GM18519 (cell line): Measurements from ENCODE around the gene SH3PXD2A.
"Not testable (repeated sequence)": the region's sequence is repeated elsewhere in the genome, so short reads cannot be mapped to it uniquely, and the experiment has no call there.

Experiments used
- ATAC-seq: cut with Tn5 transposase; IDR thresholded peaks from one replicate; pipeline ENCODE4 v1.9.1; 2021; ENCODE audit warnings: mild to moderate bottlenecking, moderate library complexity; ENCODE audit not compliant: unreplicated experiment, low FRiP score

The SH3PXD2A gene

DNA sequence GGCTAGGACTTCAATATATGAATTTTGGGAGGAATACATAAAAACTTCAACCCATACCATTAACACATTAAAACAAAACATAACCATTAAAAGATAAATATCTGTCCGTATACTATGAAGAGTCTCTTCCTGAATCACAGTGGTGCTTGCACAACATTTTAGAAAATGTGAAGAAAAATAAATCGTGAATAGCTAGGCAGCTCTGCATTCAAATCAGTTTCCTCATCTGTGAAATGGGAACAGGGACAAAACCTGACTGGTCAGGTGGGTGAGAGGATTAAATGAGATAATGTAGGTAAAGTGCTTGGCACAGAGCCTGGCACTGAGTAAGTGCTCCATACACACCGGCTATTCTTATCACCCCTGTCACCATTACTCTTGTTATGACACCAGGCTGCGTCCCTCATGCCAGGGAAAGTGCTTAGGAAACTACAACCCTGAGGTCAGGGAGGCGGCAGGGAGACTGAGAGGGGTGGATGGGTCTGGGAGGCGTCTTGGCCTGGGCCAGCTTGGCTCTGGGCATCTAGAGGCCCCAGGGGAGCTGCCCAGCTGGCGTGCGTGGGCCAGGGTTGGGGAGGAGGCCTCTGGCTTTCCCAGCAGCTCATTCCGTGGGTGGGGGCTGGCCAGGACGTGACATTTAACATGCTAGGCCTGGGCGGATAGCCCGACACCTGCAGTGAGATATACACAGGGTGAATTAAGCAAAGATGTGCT, 78.3 kb downstream of the SH3PXD2A start:
- no peak for ATAC-seq

DNA sequence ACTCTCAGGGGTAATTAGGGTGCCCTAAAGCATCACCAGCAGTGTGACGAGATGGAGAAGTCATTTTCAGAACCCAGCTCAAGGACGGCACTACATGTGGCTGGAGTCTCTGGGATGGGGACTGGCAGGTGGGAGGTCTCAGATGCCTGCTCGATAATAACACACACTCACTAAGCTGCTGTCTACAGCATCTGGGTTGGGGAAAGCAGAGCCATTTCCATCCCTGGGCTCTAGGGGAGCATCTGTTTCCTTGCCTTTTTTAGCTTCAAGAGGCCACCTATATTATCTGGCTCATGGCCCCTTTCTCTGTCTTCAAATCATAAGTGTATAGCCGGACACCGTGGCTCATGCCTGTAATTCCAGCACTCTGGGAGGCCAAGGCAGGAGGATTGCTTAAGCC, 79.6 kb downstream of the SH3PXD2A start:
- no peak for ATAC-seq

DNA sequence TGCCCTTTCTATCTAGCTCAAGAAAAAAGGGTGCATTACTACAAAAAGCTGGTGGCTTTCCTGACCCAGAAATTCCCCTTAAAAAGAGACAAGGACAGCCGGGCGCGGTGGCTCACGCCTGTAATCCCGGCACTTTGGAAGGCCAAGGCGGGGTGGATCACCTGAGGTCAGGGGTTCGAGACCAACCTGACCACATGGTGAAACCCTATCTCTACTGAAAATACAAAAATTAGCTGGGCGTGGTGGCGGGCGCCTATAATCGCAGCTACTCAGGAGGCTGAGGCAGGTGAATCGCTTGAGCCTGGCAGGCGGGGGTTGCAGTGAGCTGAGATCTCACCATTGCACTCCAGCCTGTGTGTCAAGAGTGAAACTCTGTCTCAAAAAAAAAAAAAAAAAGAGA, 82.5 kb downstream of the SH3PXD2A start:
- not testable (repeated sequence) for ATAC-seq

- ATAC-seq = peak; percentile 50
Measured at GRCh38 chr10:103772096-103772845, 83.1 kb downstream of the SH3PXD2A start.

- no peak for ATAC-seq
Measured at GRCh38 chr10:103770139-103770538, 85.2 kb downstream of the SH3PXD2A start.

DNA sequence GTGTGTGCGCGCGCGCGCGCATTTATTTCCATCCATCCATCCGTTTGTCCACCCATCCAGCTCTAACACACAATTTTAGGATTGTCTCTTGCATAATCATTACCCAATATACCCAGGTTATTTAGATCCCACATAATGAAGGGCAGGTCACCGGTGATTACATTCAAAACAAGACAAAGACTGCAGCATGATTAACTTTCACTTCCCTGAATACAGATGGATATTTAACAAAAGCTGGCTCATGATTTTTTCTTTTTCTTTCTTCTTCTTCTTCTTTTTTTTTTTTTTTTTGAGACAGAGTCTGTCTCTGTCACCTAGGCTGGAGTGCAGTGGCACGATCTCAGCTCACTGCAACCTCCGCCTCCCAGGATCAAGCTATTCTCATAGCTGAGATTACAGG, 86.2 kb downstream of the SH3PXD2A start:
- no peak for ATAC-seq

DNA sequence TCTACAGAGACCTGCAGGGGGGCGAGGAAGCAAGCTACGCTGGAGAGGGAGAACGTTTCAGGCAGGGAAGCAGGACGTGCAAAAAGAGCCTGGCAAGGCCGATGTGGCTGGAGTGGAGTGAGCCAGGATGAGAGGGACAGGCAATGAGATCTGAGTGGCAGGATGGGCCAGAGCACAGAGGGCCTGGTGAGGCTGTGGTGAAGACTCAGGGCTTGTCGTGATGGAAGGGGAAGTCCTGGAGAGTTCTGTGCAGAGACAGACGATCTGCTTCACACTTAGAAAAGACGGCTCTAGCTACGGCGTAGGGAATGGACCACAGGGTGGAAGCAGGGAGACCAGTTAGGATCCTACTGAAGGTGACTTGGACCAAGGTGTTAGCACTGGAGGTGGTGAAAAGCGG, 87.0 kb downstream of the SH3PXD2A start:
- ATAC-seq = no peak

- ATAC-seq = no peak
Measured at GRCh38 chr10:103767756-103768155, 87.6 kb downstream of the SH3PXD2A start.

- ATAC-seq = no peak
Measured at GRCh38 chr10:103766751-103767505, 88.4 kb downstream of the SH3PXD2A start.

DNA sequence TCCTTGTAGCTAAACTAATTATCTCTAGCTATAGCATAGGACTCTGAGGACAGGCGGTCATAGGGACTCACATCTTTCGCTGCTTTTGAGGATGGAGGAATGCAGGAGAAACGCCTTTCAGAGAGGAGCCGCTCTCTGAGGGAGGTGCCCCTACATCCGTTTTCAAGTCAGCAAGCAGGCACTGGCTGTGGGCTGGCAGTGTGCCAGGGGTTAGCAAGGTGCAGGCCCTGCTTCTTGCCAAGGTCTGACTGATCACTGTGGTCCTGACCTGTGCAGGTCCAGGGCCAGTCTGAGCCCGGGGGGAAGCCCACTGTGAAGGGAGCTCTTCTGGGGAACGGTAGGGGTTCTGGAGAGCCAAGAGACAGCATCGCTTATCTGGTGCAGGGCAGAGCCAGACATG, 89.4 kb downstream of the SH3PXD2A start:
- no peak for ATAC-seq

GRCh38 chr10:103765168-103765567, 90.2 kb downstream of the SH3PXD2A start:
- ATAC-seq = no peak

DNA sequence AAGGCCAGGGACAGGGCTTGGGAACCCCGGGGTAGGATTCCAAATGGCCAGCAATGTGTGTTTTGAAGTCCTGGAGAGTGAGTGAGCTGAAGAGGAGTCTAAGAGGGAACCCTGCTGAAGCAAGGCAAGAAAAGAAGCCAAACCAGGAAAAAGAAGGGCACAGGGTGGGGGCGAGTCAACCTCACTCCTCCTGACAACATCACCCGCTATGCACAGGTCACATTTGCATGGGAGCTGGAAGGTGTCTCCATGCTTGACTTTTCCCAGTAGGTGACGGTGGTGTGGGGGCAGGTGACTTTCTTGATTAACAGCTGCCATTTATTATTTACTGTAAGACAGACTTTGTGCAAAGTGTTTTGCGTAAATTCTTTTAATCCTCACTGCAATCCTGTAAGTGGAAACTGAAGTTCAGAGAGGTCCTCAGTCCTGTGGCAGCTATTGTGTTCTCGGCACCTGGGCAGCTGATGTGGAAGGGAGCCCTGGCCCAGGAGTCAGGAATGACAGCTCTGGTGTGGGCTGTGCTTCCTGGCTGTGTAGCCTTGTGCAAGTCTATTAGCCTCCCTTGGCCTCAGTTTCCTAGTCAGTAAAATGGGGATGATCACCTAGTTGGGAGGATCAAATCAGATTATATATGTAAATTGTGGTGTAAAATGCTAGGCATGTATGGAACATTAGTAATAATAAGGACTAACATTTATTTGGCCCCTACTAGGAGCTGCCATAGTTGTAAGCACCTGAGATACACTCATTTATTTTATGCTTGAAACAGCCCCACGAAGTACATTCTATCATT, 90.9 kb downstream of the SH3PXD2A start:
- ATAC-seq = no peak

DNA sequence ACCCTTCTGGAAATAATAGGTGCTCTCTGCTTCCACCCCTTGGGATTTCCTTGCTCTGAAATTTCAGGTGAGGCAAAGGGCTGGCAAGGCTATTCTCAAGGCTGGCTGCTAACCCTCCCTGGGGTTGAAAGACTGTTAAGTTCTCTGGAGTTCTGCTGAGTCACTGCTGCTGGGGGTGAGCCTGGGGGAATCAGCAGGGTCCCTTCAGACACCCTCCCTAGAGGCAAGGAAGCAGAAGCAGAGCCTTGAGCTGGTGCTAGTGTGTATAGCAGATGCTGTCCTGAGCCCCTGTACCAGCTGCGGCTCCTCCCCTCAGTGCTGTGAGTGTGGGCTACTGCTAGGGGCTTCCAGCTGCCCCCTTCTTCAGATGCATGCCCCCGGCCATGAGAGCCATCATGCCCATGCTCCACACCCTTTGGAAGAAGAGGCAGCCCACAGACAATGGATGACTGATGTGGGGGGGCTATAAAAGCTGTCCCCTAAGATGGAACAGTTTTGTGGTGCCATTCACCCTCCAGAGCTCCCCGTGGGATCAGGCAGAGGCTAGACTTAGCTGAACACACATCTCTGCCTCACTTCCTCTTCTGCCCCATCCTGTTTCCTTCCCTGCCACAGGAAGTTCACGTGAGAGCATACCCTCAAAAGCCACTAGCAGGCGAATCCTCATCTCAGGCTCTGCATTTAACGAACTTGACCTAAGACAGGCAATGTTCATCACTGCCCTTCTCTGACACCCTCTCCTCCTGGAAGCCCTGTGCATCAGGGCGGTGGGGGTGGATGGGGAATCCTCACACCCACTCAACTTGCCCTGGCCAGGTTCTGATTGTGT, 91.8 kb downstream of the SH3PXD2A start:
- ATAC-seq = no peak

DNA sequence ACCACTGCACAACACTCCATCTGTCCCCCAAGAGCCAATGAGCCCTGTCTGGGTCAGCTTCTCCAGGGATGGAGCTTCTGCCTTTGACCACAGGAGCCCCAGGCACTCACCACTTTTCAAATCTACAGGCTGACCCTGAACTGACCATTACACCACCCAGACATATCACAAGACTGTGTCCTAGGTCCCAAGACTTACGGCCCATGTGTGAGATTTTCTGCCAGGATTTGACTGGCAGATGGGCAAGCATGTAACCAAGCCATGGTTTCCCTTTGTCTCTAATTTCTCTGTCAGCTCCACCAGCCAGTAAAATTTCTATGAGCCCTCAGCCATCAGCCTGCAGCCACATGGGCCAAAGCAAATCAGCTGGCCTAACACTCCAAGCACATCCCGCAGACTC, 92.5 kb downstream of the SH3PXD2A start:
- ATAC-seq = no peak

DNA sequence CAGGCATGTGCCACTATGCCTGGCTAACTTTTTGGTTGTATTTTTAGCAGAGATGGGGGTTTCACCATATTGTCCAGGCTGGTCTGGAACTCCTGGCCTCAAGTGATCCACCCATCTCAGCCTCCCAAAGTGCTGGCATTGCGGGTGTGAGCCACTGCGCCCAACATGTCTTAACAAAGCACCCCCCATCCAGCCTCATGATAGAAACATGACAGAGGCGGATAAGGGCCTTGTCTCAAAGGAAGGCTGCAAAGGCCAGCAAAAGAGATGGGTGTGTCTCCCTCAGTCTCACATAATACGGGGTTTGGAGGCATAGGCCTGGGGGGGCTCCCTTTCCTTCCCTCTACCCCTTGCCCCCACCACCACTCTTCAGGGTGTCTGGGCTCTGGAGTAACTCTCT, 93.2 kb downstream of the SH3PXD2A start:
- ATAC-seq = no peak

- no peak for ATAC-seq
Measured at GRCh38 chr10:103761075-103761920, 94.1 kb downstream of the SH3PXD2A start.

DNA sequence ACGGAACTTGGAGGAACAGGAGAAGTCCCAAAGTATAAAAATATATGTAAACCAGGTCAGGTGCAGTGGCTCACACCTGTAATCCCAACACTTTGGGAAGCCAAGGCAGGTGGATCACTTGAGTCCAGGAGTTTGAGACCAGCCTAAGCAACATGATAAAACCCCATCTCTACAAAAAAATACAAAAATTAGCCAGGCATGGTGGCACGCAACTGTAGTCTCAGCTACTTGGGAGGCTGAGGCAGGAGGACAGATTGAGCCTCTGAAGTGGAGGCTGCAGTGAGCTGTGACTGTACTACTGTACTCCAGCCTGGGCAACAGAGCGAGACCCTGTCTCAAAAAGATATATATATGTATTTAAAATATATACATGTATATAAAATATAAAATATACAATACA, 95.1 kb downstream of the SH3PXD2A start:
- ATAC-seq = not testable (repeated sequence)

- ATAC-seq = peak; percentile 40
Measured at GRCh38 chr10:103759100-103759781, 96.1 kb downstream of the SH3PXD2A start.
